ENCODE results near the gene TPTE2.
"Not testable (repeated sequence)": the region's sequence is repeated elsewhere in the genome, so short reads cannot be mapped to it uniquely, and the experiment has no call there.

DNA sequence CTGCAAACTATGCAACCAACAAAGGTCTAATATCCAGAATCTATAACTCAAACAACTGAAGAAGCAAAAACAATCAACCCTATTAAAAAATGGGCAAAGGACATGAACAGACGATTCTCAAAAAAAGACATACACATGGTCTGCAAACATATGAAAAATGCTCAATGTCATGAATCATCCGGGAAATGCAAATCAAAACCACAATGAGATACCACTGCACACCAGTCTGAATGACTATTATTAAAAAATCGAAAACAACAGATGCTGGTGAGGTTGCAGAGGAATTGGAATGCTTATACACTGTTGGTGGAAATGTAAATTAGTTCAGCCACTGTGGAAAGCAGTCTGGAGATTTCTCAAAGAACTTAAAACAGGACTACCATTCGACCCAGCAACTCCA lies 12.1 kb downstream of the TPTE2 start:
- TF ChIP-seq, protein P1, sequence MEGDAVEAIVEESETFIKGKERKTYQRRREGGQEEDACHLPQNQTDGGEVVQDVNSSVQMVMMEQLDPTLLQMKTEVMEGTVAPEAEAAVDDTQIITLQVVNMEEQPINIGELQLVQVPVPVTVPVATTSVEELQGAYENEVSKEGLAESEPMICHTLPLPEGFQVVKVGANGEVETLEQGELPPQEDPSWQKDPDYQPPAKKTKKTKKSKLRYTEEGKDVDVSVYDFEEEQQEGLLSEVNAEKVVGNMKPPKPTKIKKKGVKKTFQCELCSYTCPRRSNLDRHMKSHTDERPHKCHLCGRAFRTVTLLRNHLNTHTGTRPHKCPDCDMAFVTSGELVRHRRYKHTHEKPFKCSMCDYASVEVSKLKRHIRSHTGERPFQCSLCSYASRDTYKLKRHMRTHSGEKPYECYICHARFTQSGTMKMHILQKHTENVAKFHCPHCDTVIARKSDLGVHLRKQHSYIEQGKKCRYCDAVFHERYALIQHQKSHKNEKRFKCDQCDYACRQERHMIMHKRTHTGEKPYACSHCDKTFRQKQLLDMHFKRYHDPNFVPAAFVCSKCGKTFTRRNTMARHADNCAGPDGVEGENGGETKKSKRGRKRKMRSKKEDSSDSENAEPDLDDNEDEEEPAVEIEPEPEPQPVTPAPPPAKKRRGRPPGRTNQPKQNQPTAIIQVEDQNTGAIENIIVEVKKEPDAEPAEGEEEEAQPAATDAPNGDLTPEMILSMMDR (IDR thresholded peaks at IDR 0.05): not testable (repeated sequence)
- not testable (repeated sequence) for TF ChIP-seq POLR2A (IDR thresholded peaks at IDR 0.05)
